HTR-8/SVneo (cell line): ENCODE data around the gene SETBP1.

Experiments
- DNase-seq: peaks from one replicate; pipeline ENCODE4 v3.0.0; 2011; ENCODE audit warnings: low spot score, mixed read lengths; ENCODE audit not compliant: insufficient read length
- FAIRE-seq: peaks from 2 replicates; lab custom pipeline; 2011; peaks lifted over from hg19 to GRCh38; lab: Jason Lieb, UNC

SETBP1 gene

DNA sequence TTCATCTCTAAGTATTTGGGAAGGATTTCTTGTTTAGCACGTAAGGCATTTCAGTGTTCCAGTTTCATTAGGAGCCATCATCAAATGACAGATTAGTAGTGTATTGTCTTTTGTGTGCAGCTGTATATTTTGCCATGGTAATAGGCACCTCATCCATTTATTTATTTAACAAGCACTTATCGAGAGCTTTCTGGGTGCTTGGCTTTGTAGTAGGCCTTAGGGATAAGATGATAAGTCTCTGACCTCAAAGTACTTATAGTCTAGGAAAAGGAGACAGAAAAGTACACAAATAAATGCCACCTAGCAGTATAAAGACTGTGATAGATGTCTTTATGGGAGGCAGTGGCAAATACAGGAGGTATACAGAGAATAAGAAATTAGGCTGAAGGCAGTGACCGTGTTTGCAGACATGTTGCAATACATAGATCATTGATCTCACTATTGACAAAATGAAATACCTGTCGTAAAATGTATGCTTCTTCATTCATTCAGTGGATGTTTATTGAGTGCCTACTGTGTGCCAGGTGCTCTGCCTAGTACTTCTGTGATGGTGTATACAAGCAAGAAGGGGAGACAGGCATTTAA, 265.9 kb downstream of the SETBP1 start:
- FAIRE-seq (no peak), DNase-seq (no peak)

DNA sequence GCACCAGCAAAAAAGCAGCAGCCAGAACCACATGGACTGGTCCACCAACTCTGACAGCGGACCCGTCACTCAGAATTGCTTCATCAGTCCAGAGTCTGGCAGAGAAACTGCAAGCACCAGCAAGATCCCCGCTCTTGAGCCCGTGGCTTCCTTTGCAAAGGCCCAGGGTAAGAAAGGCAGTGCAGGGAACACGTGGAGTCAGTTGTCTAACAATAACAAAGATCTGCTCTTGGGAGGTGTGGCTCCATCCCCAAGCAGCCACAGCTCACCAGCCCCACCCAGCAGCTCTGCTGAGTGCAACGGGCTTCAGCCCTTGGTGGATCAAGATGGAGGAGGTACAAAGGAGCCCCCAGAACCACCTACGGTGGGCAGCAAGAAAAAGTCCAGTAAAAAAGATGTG, 269.3 kb downstream of the SETBP1 start:
- FAIRE-seq (no peak), DNase-seq (no peak)

DNA sequence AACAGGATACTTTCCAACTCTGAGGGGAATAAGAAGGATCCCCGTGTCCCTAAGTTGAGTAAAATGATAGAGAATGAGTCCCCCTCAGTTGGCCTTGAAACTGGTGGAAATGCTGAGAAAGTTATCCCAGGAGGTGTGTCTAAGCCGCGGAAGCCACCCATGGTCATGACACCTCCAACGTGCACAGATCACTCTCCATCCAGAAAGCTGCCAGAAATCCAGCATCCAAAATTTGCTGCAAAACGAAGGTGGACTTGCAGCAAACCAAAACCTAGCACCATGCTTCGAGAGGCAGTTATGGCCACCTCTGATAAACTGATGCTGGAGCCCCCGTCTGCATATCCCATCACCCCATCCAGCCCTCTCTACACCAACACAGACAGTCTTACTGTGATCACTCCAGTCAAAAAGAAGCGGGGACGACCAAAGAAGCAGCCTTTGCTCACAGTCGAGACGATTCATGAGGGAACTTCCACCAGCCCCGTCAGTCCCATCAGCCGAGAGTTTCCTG, 270.1 kb downstream of the SETBP1 start:
- FAIRE-seq (no peak), DNase-seq (no peak)

DNA sequence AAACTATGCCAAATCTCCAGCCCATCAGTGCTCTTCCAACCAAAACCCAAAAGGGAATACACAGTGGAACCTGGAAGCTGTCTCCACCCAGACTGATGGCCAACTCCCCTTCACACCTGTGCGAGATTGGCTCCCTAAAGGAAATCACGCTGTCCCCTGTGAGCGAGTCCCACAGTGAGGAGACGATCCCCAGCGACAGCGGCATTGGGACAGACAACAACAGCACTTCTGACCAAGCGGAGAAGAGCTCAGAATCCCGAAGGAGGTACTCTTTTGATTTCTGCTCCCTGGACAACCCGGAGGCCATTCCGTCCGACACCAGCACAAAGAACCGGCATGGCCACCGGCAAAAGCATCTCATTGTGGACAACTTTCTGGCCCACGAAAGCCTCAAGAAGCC, 271.1 kb downstream of the SETBP1 start:
- no peak for FAIRE-seq
- no peak for DNase-seq

DNA sequence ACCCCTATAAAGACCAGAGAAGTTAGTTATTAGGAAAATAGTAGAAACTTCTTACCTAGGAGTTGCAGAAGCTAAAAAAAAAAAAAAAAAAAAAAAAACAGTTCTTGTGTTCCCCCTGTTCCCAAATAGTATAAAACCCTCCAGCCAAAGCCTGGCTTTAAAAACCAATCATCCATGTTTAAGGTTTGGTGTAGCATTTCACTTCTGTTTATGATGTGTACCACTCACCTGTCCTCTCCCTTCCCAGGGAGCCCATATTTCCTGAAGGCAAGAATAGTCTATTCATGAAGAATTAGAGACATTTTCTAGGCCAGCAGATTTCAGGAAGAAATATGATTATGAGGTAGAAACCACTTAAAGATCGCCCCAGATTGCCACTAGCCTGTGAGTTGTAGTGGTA, 273.6 kb downstream of the SETBP1 start:
- no peak for DNase-seq
- no peak for FAIRE-seq

DNA sequence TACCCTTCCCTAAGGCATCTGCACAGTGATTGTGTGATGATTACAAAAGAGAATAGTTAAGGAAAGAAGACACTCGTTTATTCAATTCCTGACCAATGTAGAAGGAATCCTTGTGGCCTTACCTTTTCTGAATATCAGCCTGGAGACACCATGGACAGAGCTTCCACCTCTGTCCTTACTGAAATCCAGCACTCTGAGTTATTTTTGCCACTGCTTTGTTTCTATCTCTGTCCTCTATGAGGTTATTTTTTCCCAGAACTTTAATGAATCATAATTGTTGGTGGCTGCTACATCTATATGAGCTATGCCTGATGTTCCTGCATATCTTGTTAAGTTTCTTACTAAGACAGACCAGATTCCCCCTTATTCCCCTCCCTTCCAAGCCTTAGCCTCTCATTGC, 275.1 kb downstream of the SETBP1 start:
- DNase-seq (no peak), FAIRE-seq (no peak)

DNA sequence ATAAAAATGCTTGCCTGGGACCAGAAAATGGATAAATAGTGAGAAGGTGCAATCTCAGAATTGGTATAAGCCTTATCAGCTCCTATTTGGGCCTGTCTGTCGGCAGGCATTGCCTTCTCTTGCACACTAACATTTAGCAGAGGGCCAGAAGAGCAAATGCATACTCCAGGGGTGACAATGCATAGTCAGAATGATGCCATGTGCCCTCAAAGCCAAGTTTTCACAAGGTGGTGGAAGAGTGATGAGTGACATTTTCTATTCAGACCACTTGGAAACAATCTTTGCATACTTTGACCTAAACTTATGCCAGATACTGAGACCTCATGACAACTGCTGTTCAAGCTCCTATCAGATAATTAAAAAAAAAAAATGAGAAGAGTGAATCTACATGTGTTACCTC, 276.3 kb downstream of the SETBP1 start:
- DNase-seq: no peak
- FAIRE-seq: no peak

DNA sequence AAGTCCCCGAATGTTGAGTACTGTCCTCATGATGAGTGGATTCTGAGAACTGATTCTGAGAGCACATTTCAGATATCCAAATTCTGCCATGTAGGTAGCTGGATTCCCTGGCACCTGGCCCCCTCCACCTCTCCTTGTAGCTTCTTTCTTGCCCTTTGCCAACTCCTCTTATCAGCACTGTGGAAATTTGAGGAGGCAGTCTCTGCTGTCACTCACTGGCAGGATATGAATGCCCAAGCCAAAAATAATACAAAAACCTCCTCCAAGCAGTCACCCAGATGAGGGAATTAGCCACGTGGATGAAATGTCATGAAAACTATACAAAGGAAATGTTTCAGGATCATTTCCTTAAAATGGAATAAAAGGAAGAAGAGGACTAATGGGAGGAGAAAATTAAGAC, 276.8 kb downstream of the SETBP1 start:
- no peak for DNase-seq
- no peak for FAIRE-seq

DNA sequence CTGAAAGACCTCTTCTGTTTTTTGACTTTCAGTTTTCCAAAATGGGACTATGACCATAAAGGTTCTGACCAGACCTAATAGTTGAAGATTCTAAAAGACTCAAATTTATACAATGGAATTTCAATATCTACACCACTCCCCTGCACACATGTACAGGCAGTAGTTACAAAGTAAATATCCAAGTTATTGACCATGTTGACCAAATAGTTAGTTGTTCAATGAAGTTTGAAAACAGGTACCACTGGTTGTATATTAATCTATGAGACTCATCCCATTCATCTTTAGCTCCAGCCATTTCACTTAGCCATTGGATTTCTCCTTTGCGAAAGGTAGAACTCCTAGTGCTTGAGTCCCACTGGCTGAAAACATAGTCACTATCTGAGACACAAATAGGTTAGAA, 277.4 kb downstream of the SETBP1 start:
- DNase-seq (no peak), FAIRE-seq (no peak)

DNA sequence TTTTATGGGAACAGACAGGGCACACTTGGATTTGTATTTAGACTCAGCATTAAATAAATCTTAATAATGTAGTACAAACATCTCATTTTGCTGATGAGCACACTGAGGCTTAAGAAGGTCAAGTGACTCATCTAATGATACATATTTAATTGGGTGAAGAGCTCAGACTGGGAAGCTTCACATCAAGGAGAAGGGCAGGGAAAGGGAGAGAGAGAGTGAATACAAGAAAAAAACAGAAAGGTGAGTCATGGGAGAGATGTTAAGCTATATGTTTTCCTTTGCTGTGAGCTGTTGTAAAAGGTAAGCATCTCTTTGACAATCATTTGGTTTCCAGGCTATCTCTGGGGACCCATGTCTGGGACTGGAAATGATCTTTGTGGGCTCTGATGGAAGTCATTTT, 277.8 kb downstream of the SETBP1 start:
- FAIRE-seq (no peak), DNase-seq (no peak)

DNA sequence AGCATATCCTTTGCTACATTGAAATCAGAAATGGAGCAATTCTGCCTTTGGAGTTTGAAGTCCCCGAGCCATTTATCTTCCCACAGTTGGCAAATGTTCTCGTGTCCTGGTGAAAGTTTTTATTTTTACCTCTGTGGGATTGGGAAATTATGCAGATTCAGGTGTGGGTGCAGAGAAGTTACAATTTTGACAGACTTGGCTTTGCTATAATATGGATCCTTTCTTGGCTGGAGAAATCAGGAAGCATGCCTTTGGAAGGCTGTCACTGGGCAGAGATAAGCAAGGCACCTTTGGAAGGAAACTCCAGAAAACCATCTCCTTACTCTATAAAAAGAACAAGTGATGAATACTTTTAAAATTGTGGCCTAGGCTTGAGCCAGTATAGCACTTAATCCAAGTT, 278.3 kb downstream of the SETBP1 start:
- FAIRE-seq: no peak
- DNase-seq: no peak

DNA sequence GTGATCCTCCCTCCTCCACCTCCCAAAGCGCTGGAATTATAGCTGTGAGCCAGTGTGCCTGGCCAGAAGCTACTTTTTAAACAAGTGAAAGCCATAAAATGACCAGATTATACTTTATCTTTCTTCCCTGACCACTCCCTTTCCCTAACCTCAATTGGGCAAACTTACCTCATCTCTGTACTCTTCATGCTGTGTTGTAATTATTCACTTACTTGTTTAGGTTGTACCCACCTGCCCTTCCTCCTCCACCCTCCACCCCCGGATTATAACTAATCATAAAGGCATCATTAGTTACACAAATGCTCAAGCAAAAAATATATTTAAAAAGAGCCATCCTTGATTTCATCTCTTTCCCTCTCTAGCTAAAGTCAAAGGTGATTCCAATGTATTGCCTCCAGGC, 279.9 kb downstream of the SETBP1 start:
- DNase-seq (no peak), FAIRE-seq (no peak)

DNA sequence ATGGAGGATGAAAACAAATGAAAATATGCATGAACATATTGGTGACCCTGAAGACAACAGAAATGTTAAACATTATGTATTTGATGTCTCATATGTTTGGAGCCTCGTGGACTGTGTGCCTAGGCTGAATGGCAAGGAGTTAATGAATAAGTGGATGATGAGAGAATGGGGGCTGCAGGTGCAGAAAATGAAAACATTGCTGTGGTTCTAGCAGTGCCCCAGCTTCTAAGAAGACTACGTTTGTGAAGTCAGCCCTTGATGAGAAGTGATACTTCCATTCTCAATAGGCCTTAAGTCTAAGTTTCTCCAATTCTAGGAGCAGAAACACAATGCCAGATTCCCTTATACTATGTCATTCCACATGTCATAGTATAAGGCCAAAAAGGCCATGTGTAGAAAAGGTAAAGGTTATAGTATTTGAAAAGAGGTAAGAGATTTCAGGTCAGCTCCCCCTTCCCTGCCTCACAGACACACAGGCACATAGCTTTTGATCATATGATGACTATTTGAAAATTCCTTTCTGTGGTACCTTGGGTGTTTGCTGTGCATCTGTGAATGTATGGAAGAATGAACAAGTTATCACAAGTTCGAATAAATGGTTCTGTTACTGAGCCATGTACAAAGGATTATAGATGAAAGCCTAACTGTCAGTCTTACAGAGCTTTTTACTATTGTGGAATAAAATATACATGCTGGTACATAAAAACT, 280.8 kb downstream of the SETBP1 start:
- no peak for DNase-seq
- no peak for FAIRE-seq

DNA sequence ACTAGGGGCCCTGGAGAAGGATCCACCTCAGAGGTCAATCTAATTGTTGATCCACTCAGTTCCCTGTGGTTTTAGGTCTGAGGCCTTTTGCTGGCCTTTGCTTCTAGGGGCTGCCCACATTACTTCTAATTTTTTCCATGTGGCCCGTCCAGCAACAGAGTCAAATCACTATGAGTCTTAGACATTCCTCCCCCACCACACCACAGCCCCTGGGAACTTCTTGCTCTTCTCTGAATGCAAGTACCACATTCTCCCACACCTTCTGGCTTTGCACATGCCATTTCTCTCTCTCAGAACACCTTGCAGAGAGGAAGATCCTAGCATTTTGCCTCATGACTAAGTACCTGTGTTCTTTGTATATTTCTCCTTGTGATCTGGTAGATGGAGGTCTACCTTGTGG, 286.9 kb downstream of the SETBP1 start:
- FAIRE-seq: no peak
- no peak for DNase-seq

DNA sequence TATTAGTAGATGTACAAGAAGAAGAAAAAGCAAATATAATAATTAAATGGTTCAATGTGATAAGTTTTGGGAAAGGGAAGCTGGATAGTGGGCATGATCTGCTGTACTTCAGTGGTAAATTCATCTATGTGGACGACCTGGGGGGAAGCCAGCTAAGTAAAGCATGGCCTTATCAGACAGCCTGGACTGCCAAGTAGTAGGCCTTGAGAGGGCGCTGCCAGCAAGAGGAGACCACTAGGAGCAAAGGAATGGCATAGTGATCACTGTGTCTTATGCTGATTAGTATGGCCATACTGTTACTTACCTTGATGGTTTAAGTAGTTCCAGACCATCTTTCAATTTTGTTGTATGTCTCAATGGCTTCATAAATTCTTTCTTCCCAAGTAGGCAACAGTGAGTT, 287.6 kb downstream of the SETBP1 start:
- FAIRE-seq (no peak), DNase-seq (no peak)

DNA sequence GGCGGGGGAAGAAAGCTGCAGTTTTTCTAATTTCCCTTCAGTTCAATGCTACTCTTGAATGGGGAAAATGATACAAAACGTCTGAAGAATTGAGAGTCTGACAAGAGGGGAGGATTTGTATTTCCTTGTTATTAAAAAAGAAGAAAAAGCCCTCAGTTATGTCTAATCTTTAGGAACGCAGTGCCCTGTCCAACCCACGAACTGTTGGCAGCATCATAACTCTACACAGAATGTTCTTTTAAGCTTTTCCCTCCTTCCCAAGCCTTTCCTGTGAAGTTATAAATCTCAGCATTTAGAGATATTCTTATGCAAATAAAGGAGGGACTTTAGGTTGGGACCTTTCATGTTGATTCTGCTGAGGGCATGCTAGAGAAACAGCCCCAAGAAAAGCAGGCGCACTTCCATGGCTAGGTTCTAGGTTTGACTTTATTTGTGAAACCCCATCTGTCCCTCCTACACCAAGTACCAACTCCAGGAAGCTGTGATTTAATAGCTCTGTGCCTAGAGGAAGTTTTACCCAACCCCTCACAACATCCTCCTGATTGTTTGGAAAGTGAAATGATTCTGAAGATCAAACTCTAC, 288.6 kb downstream of the SETBP1 start:
- DNase-seq (no peak), FAIRE-seq (no peak)

DNA sequence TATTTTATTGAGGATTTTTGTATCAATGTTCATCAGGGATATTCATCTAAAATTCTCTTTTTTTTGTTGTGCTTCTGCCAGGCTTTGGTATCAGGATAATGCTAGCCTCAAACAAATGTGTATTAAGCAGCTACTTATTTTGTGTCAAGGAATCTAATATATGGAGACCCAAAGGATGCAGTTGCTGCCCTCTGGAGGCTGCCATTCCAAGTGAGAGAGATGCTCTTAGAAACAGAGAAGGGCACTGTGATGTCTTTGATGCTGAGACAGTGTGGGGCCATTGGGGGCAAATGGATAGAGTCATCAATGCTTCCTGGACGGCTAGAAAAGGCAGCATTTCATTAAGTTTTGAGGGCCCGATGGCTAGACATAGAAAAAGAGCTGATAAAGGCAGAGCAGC, 292.6 kb downstream of the SETBP1 start:
- FAIRE-seq: no peak

DNA sequence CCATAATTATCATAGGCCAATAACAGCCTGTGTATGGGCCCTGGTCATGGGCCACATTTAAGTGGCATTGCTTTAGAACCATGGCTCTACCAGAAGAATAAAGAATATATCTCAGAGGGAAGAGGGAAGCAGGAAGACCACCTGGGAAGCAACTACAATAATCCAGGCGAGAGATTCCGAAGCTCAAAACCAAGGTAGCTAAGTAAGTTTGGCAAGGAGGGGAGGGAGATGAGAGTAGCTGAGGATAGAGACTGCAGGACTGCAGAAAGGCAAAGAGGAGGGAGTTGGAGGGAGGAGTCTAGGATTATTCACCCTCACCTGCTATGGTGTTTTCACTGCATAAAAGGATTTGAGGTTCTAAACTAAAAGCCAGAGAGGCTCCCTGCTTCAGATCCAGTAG, 293.5 kb downstream of the SETBP1 start:
- no peak for DNase-seq
- no peak for FAIRE-seq

More for the DNA sequence above, 292.6 kb downstream of the SETBP1 start:
- no peak for DNase-seq

DNA sequence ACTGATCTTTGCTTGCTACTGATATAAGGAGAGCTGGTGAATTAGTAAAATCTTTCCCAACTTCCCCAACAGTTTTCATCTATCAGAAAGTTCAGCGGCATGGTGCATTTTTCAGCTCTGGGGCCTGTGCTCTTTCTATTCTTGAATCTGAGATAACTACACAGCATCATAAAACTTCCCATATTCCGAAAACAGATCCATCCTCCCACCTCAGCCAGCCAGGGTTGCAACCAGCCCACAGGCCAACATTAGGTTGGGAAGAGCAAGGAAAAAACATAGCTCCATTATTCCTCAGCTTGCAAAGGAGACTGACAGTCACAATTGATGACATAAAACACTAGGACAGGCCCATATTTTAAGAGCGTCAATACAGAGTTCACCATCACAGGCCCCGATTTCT, 297.2 kb downstream of the SETBP1 start:
- DNase-seq (no peak), FAIRE-seq (no peak)

DNA sequence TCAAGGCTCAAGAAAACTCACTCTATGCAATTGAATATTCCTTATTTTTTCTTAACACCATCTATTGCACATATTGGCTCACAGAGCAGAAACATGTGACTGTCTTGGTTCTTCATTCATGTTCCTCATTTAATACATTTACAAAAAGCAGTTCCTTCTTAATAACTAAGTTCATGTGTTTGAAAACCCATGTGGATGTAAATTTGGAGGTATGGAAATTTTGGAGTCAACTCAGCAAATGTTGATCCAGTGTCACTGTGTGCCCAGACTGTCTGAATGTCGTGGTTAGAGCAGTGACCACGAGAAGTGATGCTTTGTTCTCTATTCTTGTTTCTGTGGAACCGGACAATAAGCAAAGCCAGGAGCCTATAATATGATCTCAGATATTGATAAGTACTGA, 299.1 kb downstream of the SETBP1 start:
- FAIRE-seq: no peak
- DNase-seq: no peak

DNA sequence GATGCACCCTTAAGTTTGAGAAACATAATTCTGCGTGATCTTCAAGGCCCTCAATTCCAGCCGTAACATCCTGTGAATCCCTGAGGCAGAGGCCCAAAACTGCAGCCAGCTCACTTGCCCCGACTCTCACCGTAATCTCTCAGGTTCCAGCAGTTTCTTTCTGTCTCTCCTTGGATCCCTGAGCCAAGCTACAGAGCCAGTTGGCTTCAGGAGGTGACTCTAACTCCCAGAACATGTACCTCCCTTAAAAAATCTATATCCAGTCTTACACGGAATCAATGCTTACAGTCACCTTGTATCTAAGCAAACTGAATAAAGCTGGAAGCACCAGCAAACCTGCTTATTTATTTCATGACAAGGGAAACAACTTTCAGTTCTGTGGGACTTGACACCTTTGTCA, 300.4 kb downstream of the SETBP1 start:
- no peak for FAIRE-seq

DNA sequence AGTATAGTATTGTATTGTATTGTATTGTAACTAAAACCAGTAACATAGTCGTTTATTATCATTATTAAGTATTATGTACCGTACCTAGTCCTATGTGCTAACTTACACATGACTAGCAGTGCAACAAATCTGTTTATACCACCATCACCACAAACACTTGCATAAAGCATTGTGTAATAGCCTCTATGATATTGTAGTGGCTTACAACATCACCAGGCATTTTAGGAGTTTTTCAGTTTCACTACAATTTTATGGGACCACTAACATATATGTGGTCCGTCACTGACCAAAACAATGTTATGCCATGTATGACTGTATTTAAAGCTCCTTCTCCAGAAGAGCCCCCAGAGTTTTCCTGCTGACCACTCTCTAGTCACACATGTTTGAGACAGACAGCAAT, 306.2 kb downstream of the SETBP1 start:
- FAIRE-seq: no peak
- no peak for DNase-seq

More for the DNA sequence above, 300.4 kb downstream of the SETBP1 start:
- no peak for DNase-seq
